Activated CD4-positive, alpha-beta T cell treated with anti-CD3 and anti-CD28 coated beads, Interleukin-2, amount 50 U/mL, for 1 hour (primary cell): ENCODE measurements around the gene MAML2.

Experiments
- DNase-seq: peaks from one replicate; pipeline ENCODE4 v3.0.0-alpha.2; 2020

The MAML2 gene

GRCh38 chr11:96026310-96026709, 316.7 kb downstream of the MAML2 start:
- DNase-seq, result no peak

- no peak for DNase-seq
Measured at GRCh38 chr11:96024666-96025065, 318.3 kb downstream of the MAML2 start.

- no peak for DNase-seq
Measured at GRCh38 chr11:96023275-96023674, 319.7 kb downstream of the MAML2 start.

- no peak for DNase-seq
Measured at GRCh38 chr11:96021901-96022650, 320.9 kb downstream of the MAML2 start.

GRCh38 chr11:96019810-96020747, 322.9 kb downstream of the MAML2 start:
- no peak for DNase-seq

- DNase-seq, result no peak
Measured at GRCh38 chr11:96019281-96019680, 323.7 kb downstream of the MAML2 start.

GRCh38 chr11:96017856-96018255, 325.1 kb downstream of the MAML2 start:
- DNase-seq, result no peak

GRCh38 chr11:96016978-96017502, 326.0 kb downstream of the MAML2 start:
- DNase-seq, result no peak

- DNase-seq, result peak; percentile 15
Measured at GRCh38 chr11:96015906-96016565, 327.0 kb downstream of the MAML2 start.

- peak; percentile 33 for DNase-seq
Measured at GRCh38 chr11:96014217-96014616, 328.8 kb downstream of the MAML2 start.

- DNase-seq, result peak; percentile 17
Measured at GRCh38 chr11:96013461-96014213, 329.4 kb downstream of the MAML2 start.

GRCh38 chr11:96012086-96012824, 330.7 kb downstream of the MAML2 start:
- DNase-seq, result peak; percentile 58

GRCh38 chr11:96010683-96011082, 332.3 kb downstream of the MAML2 start:
- DNase-seq, result no peak

GRCh38 chr11:96008161-96008720, 334.8 kb downstream of the MAML2 start:
- no peak for DNase-seq

GRCh38 chr11:96006037-96006436, 337.0 kb downstream of the MAML2 start:
- no peak for DNase-seq

- DNase-seq, result no peak
Measured at GRCh38 chr11:96004862-96005261, 338.1 kb downstream of the MAML2 start.

GRCh38 chr11:96002754-96003290, 340.2 kb downstream of the MAML2 start:
- DNase-seq, result no peak

- DNase-seq, result no peak
Measured at GRCh38 chr11:96002339-96002738, 340.7 kb downstream of the MAML2 start.

- DNase-seq, result no peak
Measured at GRCh38 chr11:96001037-96001436, 342.0 kb downstream of the MAML2 start.

- no peak for DNase-seq
Measured at GRCh38 chr11:95999711-96000406, 343.1 kb downstream of the MAML2 start.
